PC-9 (cell line): ENCODE measurements around the gene TP53TG3E. TPM values are rescaled to one million over a fixed set of nuclear protein-coding genes. Genes with fewer than 3 reads are reported as not detected.

Experiments used
- total RNA-seq: library from RNA; stranded (reverse); gene quantifications from 2 replicates; pipeline ENCODE4 v1.2.3, GENCODE V29; 2021

The TP53TG3E gene
- total RNA-seq, 1 experiment from 2014 or later, result not detected

Other genes starting within 250 kb of the TP53TG3E start
- not detected in 2 replicates for gene TP53TG3C, start 110.1 kb upstream of the TP53TG3E start, total RNA-seq
- gene TP53TG3B, start 56.5 kb downstream of the TP53TG3E start, total RNA-seq, result not detected in 2 replicates
- not detected in 2 replicates for gene TP53TG3F, start 155.3 kb downstream of the TP53TG3E start, total RNA-seq